A549 (cell line): ENCODE data around the gene TAF4. TPM values are rescaled to one million over a fixed set of nuclear protein-coding genes. Genes with fewer than 3 reads are reported as not detected.
"Not testable (repeated sequence)": the region's sequence is repeated elsewhere in the genome, so short reads cannot be mapped to it uniquely, and the experiment has no call there.

Experiments
- ATAC-seq, 2 experiments: fragments of 200-7000 bp in 1 of 2; fragments of >200 bp in 1 of 2; cut with Nextera tagmentation in 1 of 2; cut with Tn5 transposase in 1 of 2; 3 replicates each; pipeline versions ENCODE4 v1.8.0 to v1.9.1; 2018 to 2020; ENCODE audit warnings: mild to moderate bottlenecking in 1 of 2, moderate library complexity in 1 of 2
- CTCF ChIA-PET: fragments of 300-600 bp; sonication (Branson Sonifier 250); formaldehyde crosslinking; extraction: SDS; loops from one replicate; lab custom pipeline; 2021; ENCODE audit warnings: antibody characterized with exemption, inconsistent platforms; lab: Yijun Ruan, JAX
- POLR2A ChIA-PET: fragments of 350-600 bp; formaldehyde crosslinking; extraction: SDS; loops from one replicate; lab custom pipeline; 2021; ENCODE audit warnings: antibody characterized with exemption, inconsistent platforms; lab: Yijun Ruan, JAX
- DNase-seq, 2 experiments: peaks; one replicate each; pipeline versions ENCODE4 v3.0.0 to v3.0.0-alpha.2; 2011 to 2016; ENCODE audit warnings: low read depth in 1 of 2, low spot score in 1 of 2
- FAIRE-seq: peaks from 2 replicates; lab custom pipeline; 2011; peaks lifted over from hg19 to GRCh38; lab: Jason Lieb, UNC
- H3K27ac ChIP-seq, 2 experiments: fragments of >200 bp; sonication (Bioruptor Twin); formaldehyde crosslinking; 3 replicates each; pipeline ENCODE4 v1.5.1; 2016 to 2017
- H3K4me1 ChIP-seq: fragments of >200 bp; sonication (Bioruptor Twin); formaldehyde crosslinking; 3 replicates; pipeline ENCODE4 v1.6.1; 2016
- H3K4me2 ChIP-seq: fragments of >200 bp; sonication (Bioruptor Twin); formaldehyde crosslinking; 3 replicates; pipeline ENCODE4 v1.6.1; 2016
- H3K4me3 ChIP-seq: fragments of >200 bp; sonication (Bioruptor Twin); formaldehyde crosslinking; 3 replicates; pipeline ENCODE4 v1.5.1; 2016
- H3K9me3 ChIP-seq: fragments of >200 bp; sonication (Bioruptor Twin); formaldehyde crosslinking; 3 replicates; pipeline ENCODE4 v1.6.1; 2016
- BHLHE40 ChIP-seq: IDR thresholded peaks from 2 replicates; pipeline ENCODE4 v1.6.1; 2012; ENCODE audit warnings: low read depth, low read length, inconsistent platforms
- CBX2 ChIP-seq: fragments of 200-600 bp; sonication (generic); IDR thresholded peaks from 2 replicates; pipeline ENCODE4 v1.6.1; 2016; ENCODE audit warnings: low read depth, mild to moderate bottlenecking, borderline replicate concordance
- CBX8 ChIP-seq: fragments of 200-600 bp; sonication (generic); IDR thresholded peaks from 2 replicates; pipeline ENCODE4 v1.6.1; 2016
- CHD2 ChIP-seq: fragments of 150-350 bp; IDR thresholded peaks from 2 replicates; pipeline ENCODE4 v1.6.1; 2014; ENCODE audit warnings: low read length; ENCODE audit not compliant: partially characterized antibody
- E2F6 ChIP-seq: IDR thresholded peaks from 2 replicates; pipeline ENCODE4 v1.6.1; 2012; ENCODE audit warnings: low read depth, borderline replicate concordance
- EHMT2 ChIP-seq: fragments of 200-600 bp; sonication (generic); IDR thresholded peaks from 2 replicates; pipeline ENCODE4 v1.6.1; 2016; ENCODE audit warnings: antibody characterized with exemption, low read depth, mild to moderate bottlenecking, moderate library complexity
- ELK1 ChIP-seq: fragments of 150-350 bp; IDR thresholded peaks from 2 replicates; pipeline ENCODE4 v1.6.1; 2014; ENCODE audit warnings: low read depth, mild to moderate bottlenecking, low read length
- EP300 ChIP-seq, 2 experiments: fragments of >200 bp; sonication (Bioruptor Twin); formaldehyde crosslinking; IDR thresholded peaks; 2 replicates in 1 of 2; 3 replicates in 1 of 2; pipeline ENCODE4 v1.6.1; 2016 to 2017
- FOSB ChIP-seq: fragments of 250-450 bp; sonication (Bioruptor Pico); IDR thresholded peaks from 2 replicates; pipeline ENCODE4 v1.5.0; 2020; ENCODE audit warnings: mild to moderate bottlenecking, moderate library complexity
- FOSL2 ChIP-seq, 2 experiments: fragments of 450-650 bp in 1 of 2; fragments of >200 bp in 1 of 2; sonication (Bioruptor Twin) in 1 of 2; formaldehyde crosslinking; IDR thresholded peaks; 2 replicates each; pipeline versions ENCODE4 v1.5.0 to v1.6.1; 2016 to 2020; ENCODE audit warnings: mild to moderate bottlenecking in 1 of 2, moderate library complexity in 1 of 2
- HMGXB4 ChIP-seq: fragments of 250-450 bp; sonication (Bioruptor Pico); IDR thresholded peaks from 2 replicates; pipeline ENCODE4 v1.5.0; 2021; ENCODE audit warnings: mild to moderate bottlenecking, moderate library complexity, borderline replicate concordance
- HOXA7 ChIP-seq: fragments of 250-450 bp; sonication (Bioruptor Pico); IDR thresholded peaks from 2 replicates; pipeline ENCODE4 v1.5.0; 2020; ENCODE audit warnings: mild to moderate bottlenecking, moderate library complexity
- HOXB13 ChIP-seq: fragments of 250-450 bp; sonication (Bioruptor Pico); IDR thresholded peaks from 2 replicates; pipeline ENCODE4 v1.5.0; 2020; ENCODE audit warnings: low read depth, mild to moderate bottlenecking, moderate library complexity
- JUNB ChIP-seq: fragments of >200 bp; sonication (Bioruptor Twin); formaldehyde crosslinking; IDR thresholded peaks from 2 replicates; pipeline ENCODE4 v1.6.1; 2016
- KDM1A ChIP-seq: fragments of 200-600 bp; sonication (generic); IDR thresholded peaks from 2 replicates; pipeline ENCODE4 v1.6.1; 2016; ENCODE audit warnings: low read depth, mild to moderate bottlenecking
- KDM5A ChIP-seq: fragments of 200-600 bp; sonication (generic); IDR thresholded peaks from 2 replicates; pipeline ENCODE4 v1.6.1; 2016; ENCODE audit warnings: antibody characterized with exemption, mild to moderate bottlenecking
- MAFK ChIP-seq: fragments of 450-650 bp; IDR thresholded peaks from 2 replicates; pipeline ENCODE4 v1.6.1; 2014; ENCODE audit not compliant: partially characterized antibody
- MAZ ChIP-seq: fragments of 150-350 bp; IDR thresholded peaks from 2 replicates; pipeline ENCODE4 v1.6.1; 2014; ENCODE audit warnings: antibody characterized with exemption, low read depth, low read length, borderline replicate concordance
- NR3C1 ChIP-seq: fragments of >200 bp; sonication (Bioruptor Twin); formaldehyde crosslinking; IDR thresholded peaks from 3 replicates; pipeline ENCODE4 v1.6.1; 2017
- PBX3 ChIP-seq: IDR thresholded peaks from 2 replicates; pipeline ENCODE4 v1.6.1; 2012
- RAD21 ChIP-seq, 2 experiments: fragments of >200 bp in 1 of 2; sonication (Bioruptor Twin) in 1 of 2; formaldehyde crosslinking in 1 of 2; IDR thresholded peaks in 1 of 2; conservative IDR thresholded peaks in 1 of 2; 2 replicates in 1 of 2; 3 replicates in 1 of 2; pipeline ENCODE4 v1.6.1; 2012 to 2018; ENCODE audit warnings: inconsistent platforms in 1 of 2
- RCOR1 ChIP-seq: fragments of 150-350 bp; IDR thresholded peaks from 2 replicates; pipeline ENCODE4 v1.6.1; 2014; ENCODE audit warnings: antibody characterized with exemption, low read length, low read depth
- REST ChIP-seq: fragments of 200-600 bp; sonication (generic); IDR thresholded peaks from 2 replicates; pipeline ENCODE4 v1.6.1; 2016; ENCODE audit warnings: antibody characterized with exemption, mild to moderate bottlenecking, moderate library complexity
- RFX5 ChIP-seq: fragments of 450-650 bp; IDR thresholded peaks from 2 replicates; pipeline ENCODE4 v1.7.1; 2014; ENCODE audit warnings: antibody characterized with exemption, mild to moderate bottlenecking, moderate library complexity
- SMC3 ChIP-seq: fragments of >200 bp; sonication (Bioruptor Twin); formaldehyde crosslinking; IDR thresholded peaks from 3 replicates; pipeline ENCODE4 v1.6.1; 2018; ENCODE audit warnings: inconsistent platforms
- TFCP2L1 ChIP-seq: fragments of 250-450 bp; sonication (Bioruptor Pico); IDR thresholded peaks from 2 replicates; pipeline ENCODE4 v1.5.0; 2021; ENCODE audit warnings: mild to moderate bottlenecking
- ZC3H11A ChIP-seq: fragments of 450-650 bp; IDR thresholded peaks from 2 replicates; pipeline ENCODE4 v1.6.1; 2014; ENCODE audit warnings: antibody characterized with exemption, mild to moderate bottlenecking
- ZFP36 ChIP-seq: fragments of 450-650 bp; IDR thresholded peaks from 2 replicates; pipeline ENCODE4 v1.6.1; 2014; ENCODE audit warnings: borderline replicate concordance; ENCODE audit not compliant: partially characterized antibody
- ZSCAN20 ChIP-seq: fragments of 250-450 bp; sonication (Bioruptor Pico); IDR thresholded peaks from 2 replicates; pipeline ENCODE4 v1.8.0; 2022; ENCODE audit warnings: mild to moderate bottlenecking, moderate library complexity
- WGBS: methylation state at CpG from one replicate; pipeline ENCODE4 v1.1.6; 2017; ENCODE audit errors: missing lambda C conversion rate; 5-methylcytosine and 5-hydroxymethylcytosine counted together
- polyA plus RNA-seq, 4 experiments: library from polyadenylated mRNA; depleted of rRNA in 3 of 4; stranded (reverse); fragments of >200 nt; fragmentation: RNase III in 1 of 4; extraction: RNeasy Plus Mini Kit Qiagen cat#74134 plus additional on column Dnase treatment in 1 of 4; gene quantifications; 2 replicates in 3 of 4; 3 replicates in 1 of 4; pipeline ENCODE4 v1.2.3, GENCODE V29; 2011 to 2017

TAF4 gene
- polyA plus RNA-seq, 2 of the 4 experiments (the other 2 are of a cell fraction) = 6.1 to 11.0 TPM

GRCh38 chr20:62087632-62088031 is 22.0 kb upstream of the TAF4 start (continued):
- TF ChIP-seq PBX3 (no peak), ZFP36 (no peak)

GRCh38 chr20:62087227-62087626 is 21.5 kb upstream of the TAF4 start:
- H3K4me3 ChIP-seq = no peak overlapping the region
- ATAC-seq = peak; percentile 67 to 77
- WGBS = 17% methylated on average over 11 of the region's 11 CpGs
- ChIA-PET POLR2A (interaction anchor here (0.7 kb wide), 1 partner anchor 21 kb away, joined by 4 read pairs; no protein-coding TSS in a partner anchor), CTCF (interaction anchor here (1.0 to 1.2 kb wide), 2 partner anchors 13 to 25 kb away, joined by 3 to 4 read pairs; no protein-coding TSS in a partner anchor)
- FAIRE-seq = no peak
- peak overlapping the region; percentile 54; the same call in 2 of the 3 replicates for H3K4me2 ChIP-seq
- TF ChIP-seq HMGXB4 (CRISPR knock-in tag) (no peak), NR3C1 (no peak), CBX8 (no peak), TFCP2L1 (CRISPR knock-in tag) (no peak), SMC3 (no peak), HOXA7 (no peak), ZSCAN20 (no peak), RAD21 (conservative IDR thresholded peaks at IDR 0.05 in 1 of 2, IDR thresholded peaks at IDR 0.05 in 1 of 2) (no peak), BHLHE40 (no peak), ZFP36 (no peak), CHD2 (no peak), MAFK (no peak), RFX5 (no peak), CBX2 (no peak), ELK1 (no peak), REST (no peak)
- H3K9me3 ChIP-seq = peaks cover 36% of the 10 kb centered on the region; the same call in 2 of the 3 replicates
- peaks cover 22% of the 10 kb centered on the region for H3K4me1 ChIP-seq
- H3K27ac ChIP-seq = no peak overlapping the region
- peak in 1 of 2 experiments; percentile 24 for DNase-seq

- CTCF ChIA-PET = no interaction called here
- WGBS = 66% methylated on average over 9 of the region's 9 CpGs
- POLR2A ChIA-PET = no interaction called here
Measured at GRCh38 chr20:62085206-62085605, 19.5 kb upstream of the TAF4 start.

GRCh38 chr20:62084224-62084623 is 18.5 kb upstream of the TAF4 start:
- peaks cover 37% of the 10 kb centered on the region for H3K9me3 ChIP-seq
- CTCF ChIA-PET, DNase-seq, H3K4me2 ChIP-seq, ATAC-seq, POLR2A ChIA-PET, H3K27ac ChIP-seq, FAIRE-seq, H3K4me3 ChIP-seq: not testable (repeated sequence)
- 70% methylated on average over 9 of the region's 9 CpGs for WGBS
- peaks cover 22% of the 10 kb centered on the region for H3K4me1 ChIP-seq

More at GRCh38 chr20:62085206-62085605, 19.5 kb upstream of the TAF4 start:
- Histone ChIP-seq H3K4me2 (no peak overlapping the region), H3K9me3 (peaks cover 38% of the 10 kb centered on the region; the same call in 2 of the 3 replicates), H3K4me3 (no peak overlapping the region), H3K4me1 (peaks cover 22% of the 10 kb centered on the region), H3K27ac (no peak overlapping the region)
- no peak for TF ChIP-seq RFX5
- TF ChIP-seq HOXB13 (CRISPR knock-in tag) = no peak
- no peak for TF ChIP-seq FOSB
- TF ChIP-seq RCOR1 = no peak
- no peak for TF ChIP-seq MAZ
- TF ChIP-seq E2F6 = no peak
- no peak for TF ChIP-seq EP300 (IDR thresholded peaks at IDR 0.05)
- no peak for TF ChIP-seq EHMT2
- no peak for TF ChIP-seq CBX8
- no peak for TF ChIP-seq FOSL2 (IDR thresholded peaks at IDR 0.05)
- no peak for TF ChIP-seq FOSL2 (CRISPR knock-in tag; IDR thresholded peaks at IDR 0.05)
- no peak for TF ChIP-seq JUNB
- no peak for TF ChIP-seq KDM1A
- no peak for TF ChIP-seq RAD21 (conservative IDR thresholded peaks at IDR 0.05 in 1 of 2, IDR thresholded peaks at IDR 0.05 in 1 of 2)
- no peak for TF ChIP-seq KDM5A
- no peak for TF ChIP-seq ZC3H11A
- ATAC-seq = no peak
- DNase-seq = no peak
- FAIRE-seq = no peak
